ENCODE data around the gene SUFU.

SUFU gene

DNA sequence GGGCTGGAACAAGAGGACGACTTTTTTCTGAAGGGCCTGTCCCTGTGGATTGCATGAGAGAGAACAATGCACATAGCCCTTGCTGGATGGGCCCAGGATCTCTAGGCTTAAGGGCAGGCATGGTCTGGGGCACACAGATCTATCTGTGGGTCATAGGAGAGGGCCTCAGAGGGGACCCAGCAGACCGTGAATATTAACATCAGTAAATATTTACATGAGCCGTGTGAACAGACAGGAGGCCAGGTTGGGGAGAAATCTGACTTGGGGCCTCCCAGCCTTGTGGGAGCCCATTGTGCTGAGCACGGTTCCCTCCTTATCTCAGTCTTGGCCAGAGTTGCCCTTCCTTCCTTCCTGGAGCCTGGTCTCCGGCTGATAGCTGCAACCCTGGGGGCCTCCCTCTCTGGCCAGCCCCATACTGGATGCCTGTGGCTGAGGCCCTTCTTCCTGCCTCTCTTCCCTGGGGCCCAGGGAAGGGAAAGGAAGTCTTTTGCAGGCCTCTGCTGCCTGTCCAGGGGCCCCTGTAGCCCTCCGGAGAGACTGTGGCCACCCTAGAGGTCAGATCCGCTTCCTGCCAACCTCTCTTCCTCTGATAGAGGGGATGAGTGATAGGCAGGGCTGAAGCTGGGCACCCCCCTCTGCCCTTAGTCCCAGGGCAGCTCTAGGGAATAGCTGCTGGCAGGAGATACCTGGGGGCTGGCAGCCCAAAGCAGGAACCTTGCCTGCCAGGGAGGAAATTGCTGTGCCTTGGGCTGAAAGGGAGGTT, 96.0 kb downstream of the SUFU start:
- peak; percentile 97 for DNase-seq

DNA sequence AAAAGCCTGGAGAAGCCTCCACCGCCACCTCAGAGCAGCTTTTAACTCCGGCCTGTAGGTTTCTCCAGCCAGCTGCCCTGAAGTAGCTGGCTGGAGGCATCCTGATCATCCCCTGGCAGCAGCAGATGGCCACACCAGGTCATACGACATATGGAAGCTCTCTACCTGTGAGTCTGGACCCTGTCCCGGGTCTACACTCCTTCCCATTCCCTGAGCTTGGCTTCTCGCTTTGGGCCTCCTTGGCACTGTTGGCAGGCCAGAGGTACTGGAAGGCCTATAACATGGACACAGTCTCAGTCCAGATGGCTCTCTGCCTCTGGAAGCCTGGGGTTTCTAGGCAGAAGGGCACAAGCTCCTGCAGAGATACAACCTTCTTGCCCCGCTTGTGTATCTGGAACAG, 97.0 kb downstream of the SUFU start:
- no peak for DNase-seq

DNA sequence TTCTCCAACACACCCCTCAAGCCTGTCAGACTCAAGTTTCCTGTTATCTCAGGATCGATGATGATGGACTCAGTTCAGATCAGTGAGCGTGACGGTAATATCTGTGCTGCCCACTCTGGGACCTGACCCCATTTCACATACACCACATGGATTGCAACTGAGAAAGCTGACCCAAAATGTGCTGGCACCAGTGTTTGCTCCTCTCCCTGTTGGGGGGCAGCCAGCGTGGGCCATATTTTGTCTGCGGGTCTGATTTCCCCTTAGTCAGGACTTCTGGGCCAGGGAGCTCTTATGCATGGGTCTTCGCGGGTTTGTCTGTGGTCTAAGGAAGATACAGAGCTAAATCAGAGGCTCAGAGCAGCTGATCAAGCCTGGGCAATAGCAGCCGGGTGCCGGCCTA, 97.9 kb downstream of the SUFU start:
- DNase-seq, result no peak

DNA sequence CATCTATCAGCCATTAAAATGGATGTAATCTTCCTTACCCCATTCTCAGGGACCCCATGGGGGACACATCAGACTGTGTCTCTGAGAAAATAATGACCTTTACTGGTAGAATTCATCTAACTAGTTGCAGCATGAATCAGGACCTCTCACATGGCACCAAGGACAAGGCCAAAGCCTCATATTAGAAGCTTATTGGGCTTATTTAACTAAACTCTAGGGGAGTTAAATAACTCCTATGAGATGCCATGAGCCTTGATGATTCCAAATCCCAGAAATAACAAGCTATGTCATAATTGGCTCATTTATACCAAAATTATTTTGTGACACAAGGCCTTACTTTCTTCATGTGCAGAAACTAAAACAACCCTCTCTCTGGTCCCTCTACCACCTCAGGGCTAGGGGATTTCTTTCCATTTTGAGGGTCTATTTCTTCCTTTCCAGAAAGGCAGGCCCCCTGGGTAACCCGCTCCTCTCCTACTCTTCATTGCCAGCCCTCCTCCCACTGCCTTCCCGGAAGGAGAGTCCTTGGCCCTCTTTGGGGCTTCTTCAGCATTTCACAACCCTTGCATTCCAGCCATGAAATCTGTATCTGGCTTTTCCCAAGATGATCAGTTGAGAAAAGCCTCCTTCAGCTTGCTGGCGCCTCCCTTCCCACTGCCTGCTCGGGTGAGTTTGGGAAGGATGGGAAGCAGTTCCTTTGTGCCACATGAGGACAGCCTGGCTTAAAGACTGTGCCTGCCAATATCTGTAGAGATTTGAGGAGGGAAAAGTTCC, 98.7 kb downstream of the SUFU start:
- no peak for DNase-seq

DNA sequence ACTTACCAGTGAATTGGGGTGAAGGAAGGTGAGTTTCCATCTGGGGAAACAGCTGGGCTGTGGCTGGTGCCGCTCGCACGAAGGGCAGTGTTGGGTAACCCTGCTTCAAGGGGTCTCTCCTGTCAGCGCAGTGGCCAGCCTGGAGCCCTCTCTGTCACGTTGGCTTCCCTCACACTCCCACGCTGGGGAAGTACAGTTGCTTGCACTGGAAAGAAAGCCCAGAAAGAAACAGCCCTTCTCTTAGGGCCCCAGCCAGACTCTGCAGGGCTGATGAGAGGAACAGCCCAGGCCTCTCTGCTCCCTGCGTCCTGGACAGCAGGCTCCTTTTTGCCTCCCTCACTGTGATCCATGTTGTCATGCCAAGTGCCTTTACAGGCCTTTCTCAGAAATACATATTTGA, 100.2 kb downstream of the SUFU start:
- peak; percentile 72 for DNase-seq

DNA sequence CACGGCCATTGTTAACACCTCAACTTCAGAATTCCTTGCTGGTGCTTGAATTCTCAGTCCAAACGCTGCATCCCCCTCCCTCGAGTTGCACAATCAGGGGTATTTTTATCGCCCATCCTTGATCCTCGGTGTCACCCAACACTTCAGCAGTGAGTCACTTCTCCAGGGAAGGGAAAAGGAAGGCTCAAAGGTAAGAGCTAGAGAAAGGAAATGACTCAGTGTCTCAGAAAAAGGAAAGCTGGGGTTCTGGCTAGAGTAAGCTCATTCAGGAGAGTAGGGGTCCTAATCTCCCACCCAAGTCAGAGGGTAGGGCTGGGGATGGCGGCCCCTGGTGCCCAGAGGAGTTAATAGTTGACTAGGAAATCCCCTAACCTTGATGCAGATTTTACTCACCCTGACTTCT, 100.7 kb downstream of the SUFU start:
- DNase-seq, result no peak

DNA sequence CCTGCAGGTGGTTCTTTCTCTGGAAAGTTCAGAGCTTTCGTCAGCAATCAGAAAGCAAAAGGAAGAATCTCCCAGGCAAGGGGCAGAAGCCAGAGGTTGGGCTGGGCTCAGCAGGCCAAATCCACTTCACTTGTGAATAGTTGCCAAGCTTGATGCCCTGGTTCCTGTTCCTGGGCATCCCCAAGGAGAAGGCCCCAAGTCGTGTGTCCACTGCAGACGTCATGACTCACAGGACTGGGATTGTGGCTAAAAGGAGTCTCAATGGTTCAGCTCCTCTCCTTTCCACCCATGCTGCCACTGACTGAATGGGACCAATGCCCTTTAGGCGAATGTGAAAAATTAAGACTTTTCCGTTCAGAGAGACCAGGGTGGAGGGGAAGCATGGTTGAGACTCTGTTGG, 101.9 kb downstream of the SUFU start:
- DNase-seq, result no peak

DNA sequence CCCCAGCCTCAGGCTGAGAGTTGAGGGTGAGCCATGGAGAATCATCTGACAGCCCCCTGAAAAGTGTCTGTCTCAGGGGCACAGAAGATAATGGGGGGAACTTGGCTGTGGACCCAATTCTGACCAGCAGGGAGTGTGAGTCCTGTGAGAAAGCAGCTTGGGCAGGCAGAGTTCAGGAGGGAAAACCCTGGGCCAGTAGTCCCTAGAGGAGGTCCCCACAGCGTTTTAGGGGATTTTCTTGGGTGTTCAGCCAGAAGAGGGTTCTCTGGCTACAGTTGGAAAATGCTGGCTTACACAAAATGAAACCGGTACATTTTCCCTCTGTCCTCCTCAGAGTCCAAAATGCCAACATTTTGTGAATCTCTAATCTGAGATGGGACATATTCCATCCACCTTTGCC, 104.7 kb downstream of the SUFU start:
- no peak for DNase-seq

DNA sequence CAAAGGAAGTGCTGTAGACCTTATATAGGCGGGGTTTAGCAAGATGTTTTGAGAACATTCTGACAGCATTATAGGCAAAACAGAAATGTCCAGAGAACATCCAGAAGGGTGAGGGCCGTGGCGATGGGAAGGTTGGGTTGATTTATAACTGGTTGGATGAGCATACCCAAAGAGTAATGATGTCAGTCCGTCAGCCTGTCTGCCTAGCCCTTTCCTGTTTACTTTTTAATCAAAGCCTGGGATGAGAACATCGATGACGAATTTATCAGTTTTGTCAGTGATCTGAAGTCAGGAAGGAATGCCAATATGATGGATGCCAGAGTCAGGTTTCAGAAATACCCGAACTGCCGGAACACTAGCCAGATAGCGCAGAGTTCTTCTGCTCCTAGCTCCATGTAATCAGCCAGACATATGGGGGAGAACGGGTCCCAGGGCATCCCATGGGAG, 106.7 kb downstream of the SUFU start:
- DNase-seq, result no peak

DNA sequence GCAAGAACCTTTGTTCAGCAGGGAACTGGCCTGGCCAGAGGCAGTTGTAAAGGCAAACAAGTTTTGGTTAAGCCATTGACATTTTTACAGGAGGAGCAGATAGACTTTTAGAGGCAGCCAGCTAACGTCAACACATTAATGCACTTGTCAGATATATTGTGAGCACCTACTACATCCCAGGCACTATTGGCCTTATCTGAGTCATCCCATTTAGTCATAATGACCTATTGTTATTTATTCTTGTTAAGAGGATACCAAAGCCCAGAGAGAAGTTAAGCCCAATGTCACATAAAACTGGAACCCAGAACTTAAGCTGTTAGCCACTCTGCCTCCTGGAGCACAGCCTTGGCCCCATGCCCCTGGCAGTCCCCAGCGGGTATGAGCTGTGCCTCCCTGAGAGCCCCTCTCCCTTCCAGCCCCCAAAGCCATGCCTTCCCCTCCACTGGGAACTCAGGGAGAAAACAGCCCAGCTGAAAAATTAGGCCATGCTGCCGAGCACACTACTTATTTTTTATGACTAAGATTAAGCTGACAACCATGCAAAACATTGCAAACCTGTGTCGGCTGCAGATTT, 107.8 kb downstream of the SUFU start:
- no peak for DNase-seq

DNA sequence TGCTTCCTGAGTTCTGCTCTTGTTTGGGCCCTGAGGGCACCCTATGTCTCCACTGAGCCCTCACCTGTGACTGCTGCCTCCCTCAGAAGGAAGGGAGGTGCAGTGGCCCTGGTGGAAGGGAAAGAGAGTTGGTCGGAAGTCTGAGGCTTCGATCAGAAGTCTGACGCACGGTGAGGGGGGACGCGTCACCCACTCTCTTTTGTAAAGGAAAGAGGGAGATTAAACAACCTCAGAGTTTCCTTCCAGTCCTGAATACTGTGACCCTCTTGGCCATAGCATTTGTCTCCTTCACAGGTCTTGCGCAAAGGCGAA, 109.1 kb downstream of the SUFU start:
- DNase-seq, result no peak

DNA sequence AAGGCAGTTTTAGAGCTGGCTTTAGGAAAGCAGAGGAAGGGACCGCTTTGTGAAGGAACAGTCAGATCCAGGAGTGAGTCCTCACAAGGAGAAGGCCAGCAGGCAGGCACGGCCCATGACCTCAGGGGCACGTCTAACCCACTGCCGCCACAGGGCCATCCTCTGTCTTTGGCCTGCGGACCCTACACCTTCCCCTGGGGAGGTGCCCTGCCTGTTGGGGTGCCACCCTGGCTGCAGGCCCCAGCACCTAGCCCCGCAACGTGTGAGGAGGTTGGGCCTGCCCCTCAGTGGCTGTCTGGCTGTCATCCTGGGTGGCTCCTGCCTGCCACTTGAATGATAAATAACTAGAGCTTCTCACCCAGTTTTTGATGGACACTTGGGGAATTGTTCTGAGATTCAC, 109.5 kb downstream of the SUFU start:
- no peak for DNase-seq

DNA sequence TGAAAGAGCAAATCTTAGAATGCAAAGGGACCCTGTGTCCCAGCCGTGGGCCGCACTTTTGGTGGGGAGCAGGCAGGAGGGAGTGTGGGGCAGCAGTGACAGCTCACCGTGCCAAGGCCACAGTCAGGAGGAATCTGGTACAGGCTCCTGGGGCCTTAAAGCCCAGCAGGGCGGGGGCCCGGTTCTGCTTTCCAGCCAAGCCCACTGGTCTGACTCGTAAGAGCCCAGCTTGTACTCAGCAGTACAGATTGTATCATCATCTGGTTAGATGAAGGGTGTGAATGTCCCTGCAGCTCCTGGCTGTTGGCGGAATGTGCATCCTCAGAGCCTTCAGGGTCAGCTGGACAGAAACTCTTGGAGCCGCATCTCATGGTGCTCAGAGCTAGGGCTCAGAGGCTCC, 110.0 kb downstream of the SUFU start:
- no peak for DNase-seq

DNA sequence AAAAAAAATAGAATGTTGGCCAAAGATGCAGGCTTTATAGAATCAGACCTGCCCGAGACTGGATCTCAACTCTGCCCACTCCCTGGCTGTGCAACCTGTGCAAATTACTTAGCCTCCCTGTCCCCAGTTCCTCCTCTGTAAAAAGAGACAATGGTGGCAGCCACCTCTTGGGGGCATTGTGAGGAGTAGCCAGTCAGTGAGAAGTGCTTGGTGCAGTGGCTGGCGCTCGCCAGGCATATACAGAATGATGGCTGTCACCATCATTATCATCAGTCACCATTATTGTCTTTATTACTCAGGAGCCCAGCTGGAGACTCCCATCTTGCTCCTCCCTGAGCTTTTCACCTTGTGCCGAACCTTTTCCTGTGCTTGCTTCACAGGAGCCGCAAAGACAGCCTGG, 111.1 kb downstream of the SUFU start:
- no peak for DNase-seq

DNA sequence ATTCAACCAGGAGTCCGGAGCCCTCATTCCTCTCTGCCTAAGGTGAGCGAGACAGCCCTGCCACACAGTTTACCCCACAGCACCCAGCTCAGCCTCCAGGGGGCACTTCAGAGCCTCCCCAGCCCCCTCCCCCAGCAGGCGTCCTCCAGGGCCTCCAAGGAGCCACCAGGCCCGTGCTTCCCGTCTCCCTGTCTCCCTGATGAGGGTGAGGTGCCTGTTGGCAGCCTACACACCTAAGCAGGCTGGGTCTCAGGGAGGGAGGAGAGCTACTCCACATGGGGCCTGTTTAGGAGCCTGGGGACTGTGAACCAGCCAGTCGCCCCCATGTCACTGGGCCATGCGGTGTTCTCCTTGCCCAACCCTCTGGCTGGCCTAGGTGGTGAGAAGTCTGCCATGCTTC, 111.6 kb downstream of the SUFU start:
- DNase-seq, result no peak

DNA sequence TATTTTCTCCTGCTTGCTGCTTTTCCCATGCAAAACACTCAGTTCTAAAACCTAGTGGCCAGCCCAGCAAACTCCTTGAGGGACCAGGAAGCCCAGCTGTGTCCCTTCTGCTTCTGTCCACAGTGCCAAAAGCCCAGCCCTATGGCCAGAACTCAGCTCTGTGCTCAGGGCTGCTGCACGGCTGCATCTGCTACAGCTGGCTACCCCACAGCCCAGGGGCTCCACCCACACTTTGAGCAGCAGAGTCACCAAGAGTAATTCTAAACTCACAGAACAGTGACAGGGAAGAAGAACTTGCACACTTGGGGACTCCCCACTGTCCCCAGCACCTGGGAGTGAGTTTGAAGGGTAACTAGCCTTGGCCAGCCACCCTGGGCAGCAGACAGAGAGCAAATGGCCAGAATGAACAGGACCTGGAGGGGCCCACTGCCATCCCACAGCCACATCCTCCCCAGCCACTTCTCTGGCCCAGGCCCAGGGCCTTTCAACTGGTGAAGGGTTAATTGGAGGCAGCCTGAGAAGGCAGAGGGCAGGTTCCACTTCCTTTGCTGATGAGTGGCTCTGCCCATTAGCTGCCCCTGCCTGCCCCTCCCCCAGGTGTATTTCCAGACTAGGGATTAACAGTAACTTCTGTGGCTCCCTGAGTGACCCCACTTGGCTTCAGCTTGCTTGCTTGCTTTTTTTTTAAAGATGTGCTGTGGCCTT, 112.4 kb downstream of the SUFU start:
- DNase-seq, result no peak

DNA sequence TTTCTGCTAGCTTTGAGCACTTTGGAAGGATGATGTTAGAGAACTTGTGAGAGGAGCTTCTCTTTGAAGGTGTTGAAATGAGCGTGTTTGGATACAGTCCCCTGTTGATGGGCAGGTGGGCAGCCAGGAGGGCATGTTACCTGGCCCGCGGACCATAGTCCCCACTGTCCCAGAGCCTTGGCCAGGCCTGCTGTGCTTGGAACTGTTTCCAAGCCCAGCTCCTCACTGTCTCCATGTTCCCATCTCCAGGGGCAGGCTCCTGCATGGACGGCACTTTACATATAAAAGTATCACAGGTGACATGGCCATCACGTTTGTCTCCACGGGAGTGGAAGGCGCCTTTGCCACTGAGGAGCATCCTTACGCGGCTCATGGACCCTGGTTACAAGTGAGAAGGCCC, 113.3 kb downstream of the SUFU start:
- DNase-seq, result no peak

DNA sequence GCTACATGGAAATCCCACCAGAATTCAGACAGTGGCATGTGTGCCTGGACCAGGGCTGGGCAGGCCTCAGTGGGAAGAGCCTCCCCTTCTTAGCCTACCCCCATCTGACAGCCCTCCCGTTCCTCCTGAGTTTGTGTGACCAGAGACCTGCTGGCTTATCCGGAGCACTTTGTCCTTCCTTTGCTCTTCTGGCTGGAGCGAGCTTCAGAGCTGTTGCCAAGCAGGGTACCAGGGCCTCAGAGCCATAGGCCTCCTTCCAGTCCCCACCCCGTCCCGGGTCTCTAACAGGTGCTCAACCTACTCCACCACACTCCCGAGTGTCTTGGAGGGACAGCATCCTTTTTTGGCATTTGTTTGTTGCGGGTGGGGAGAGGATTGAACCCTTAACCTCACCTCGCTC, 114.0 kb downstream of the SUFU start:
- DNase-seq, result no peak

DNA sequence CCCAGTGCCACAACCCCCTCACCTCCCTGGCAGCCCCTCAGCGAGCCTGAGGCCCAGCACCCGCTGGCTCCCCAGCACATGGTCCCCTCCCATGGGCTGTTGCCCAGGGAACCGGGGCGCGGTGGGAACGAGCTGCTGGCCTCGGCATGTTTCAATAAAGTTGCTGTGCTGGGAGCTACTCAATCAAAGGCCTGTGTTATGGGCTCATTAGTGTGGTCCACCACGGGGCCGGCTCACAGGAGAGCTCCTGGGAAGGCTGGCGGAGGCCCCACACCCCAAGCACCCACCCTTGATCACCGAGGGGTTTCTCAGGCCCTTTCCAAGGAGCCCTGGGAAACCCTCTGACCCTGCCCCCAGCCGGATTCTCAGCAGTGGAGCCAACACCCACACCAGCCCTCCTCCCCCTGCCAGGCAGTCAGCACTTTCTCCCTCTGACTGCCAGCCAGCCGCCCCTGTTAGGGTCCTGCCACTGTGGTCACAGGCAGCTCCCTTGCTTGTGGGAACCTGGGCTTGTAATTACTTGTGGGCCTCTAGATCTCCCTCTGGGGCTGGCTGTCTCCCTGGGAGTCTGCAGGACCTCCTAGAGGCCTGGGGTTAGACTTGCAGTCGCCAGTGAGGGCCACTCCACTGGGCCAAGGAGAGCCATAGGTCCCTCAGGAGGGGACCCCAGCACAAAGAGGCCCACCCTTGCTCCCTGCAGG, 115.7 kb downstream of the SUFU start:
- no peak for DNase-seq

DNA sequence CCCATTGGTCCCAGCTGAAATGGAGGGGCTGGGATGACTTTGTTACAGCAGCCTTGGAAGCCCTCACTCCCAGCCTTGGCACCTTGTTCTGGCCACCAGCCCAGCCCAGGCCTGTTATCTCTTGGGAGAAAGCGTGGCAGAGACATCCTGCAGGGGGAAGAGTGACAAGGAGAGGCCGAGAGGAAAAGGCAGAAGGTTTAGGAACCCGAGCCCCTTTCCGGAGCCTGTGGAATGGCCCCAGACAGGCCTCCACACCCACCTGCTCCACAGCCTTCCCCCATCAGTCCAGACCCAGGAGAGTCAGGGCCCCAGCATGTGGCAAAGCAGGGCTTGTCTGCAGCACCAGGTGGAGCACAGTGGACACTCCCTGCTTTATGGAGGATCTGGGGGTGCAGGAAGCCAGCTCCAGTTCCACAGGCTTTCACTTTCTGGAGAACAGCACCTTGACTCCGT, 116.4 kb downstream of the SUFU start:
- DNase-seq, result no peak

DNA sequence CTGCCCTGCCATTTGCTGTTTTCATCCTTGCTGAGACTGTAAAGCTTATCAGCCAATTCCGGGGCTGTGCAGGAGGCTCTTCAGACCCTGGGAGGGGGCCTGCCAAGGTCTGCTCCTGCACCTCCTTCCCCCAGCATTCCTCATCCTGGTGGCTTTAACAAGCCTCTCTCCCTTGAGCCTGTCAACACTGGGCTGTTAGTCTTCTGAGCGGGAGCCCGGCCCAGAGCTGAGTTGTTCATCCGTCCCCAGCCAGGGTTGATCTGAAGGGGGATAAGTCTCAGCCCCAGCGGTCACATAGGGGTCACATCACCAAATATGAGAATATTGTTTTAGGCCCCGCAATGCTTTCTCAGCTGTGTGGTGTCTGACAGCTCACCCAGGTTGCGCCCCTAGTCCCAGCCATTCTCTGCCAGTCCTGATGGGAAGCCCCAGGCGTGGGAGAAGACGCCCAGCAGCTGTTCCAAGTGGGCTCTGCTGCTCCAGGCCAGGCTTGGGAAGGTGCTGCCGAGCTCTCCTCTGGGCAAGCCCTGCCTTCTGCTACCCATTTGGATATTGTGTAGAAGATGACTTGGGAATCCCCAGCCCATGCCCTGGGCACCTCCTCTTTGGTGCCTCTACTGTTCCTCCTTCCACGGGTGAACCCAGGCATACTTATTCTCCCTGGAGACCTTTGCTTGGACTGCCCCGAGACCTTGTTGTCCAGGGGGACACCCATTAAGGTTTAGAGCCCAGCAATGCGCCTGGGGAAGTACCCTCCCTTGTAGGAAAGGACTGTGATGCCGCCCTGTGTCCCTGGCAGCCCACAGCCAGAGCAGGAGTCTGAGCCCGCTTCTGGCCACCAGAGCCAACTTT, 117.0 kb downstream of the SUFU start:
- DNase-seq, result no peak

Measured in GF-D8 (cell line).